Activated CD8-positive, alpha-beta T cell treated with anti-CD3 and anti-CD28 coated beads for 36 hours (primary cell): ENCODE data around the gene CLASP2. TPM values are rescaled to one million over a fixed set of nuclear protein-coding genes. Genes with fewer than 3 reads are reported as not detected.

ENCODE experiments used
- ATAC-seq: fragments of 200-7000 bp; cut with Tn5 transposase; one replicate; pipeline ENCODE4 v1.10.0; 2021; ENCODE audit warnings: mild to moderate bottlenecking, moderate library complexity
- CTCF ChIA-PET: fragments of 350-600 bp; sonication (Branson Sonifier 250); formaldehyde crosslinking; loops from one replicate; lab custom pipeline; 2021; ENCODE audit warnings: antibody characterized with exemption; lab: Charles Lee
- POLR2A ChIA-PET: fragments of 350-600 bp; sonication (Branson Sonifier 250); formaldehyde crosslinking; loops from one replicate; lab custom pipeline; 2021; ENCODE audit warnings: antibody characterized with exemption; lab: Charles Lee
- DNase-seq: peaks from one replicate; pipeline ENCODE4 v3.0.0-alpha.2; 2020
- H3K27ac Mint-ChIP-seq: one replicate; pipeline ENCODE4 v1.8.0; 2021; ENCODE audit warnings: mild to moderate bottlenecking, mixed read lengths
- H3K27me3 Mint-ChIP-seq: one replicate; pipeline ENCODE4 v1.8.0; 2021; ENCODE audit warnings: mixed read lengths
- H3K36me3 Mint-ChIP-seq: one replicate; pipeline ENCODE4 v1.8.0; 2021; ENCODE audit warnings: low read depth, mixed read lengths
- H3K4me1 Mint-ChIP-seq: one replicate; pipeline ENCODE4 v1.8.0; 2021; ENCODE audit warnings: low read depth, mixed read lengths
- H3K4me3 Mint-ChIP-seq: one replicate; pipeline ENCODE4 v1.8.0; 2021; ENCODE audit warnings: mild to moderate bottlenecking, moderate library complexity, mixed read lengths
- H3K9me3 Mint-ChIP-seq: one replicate; pipeline ENCODE4 v1.8.0; 2021; ENCODE audit warnings: mixed read lengths
- intact Hi-C: fragments of 100-400 bp; cut with micrococcal nuclease; formaldehyde crosslinking; loops from one replicate; pipeline ENCODE4 v1.10.0; 2022
- total RNA-seq, 2 experiments: library from RNA; stranded (reverse); gene quantifications; one replicate each; pipeline ENCODE4 v1.2.3, GENCODE V29; 2021
- TF ChIP-seq, protein P1 (sequence below): fragments of 200-600 bp; IDR thresholded peaks from one replicate; pipeline ENCODE4 v1.8.0; 2022; ENCODE audit warnings: antibody characterized with exemption, mild to moderate bottlenecking

The CLASP2 gene
- total RNA-seq, 2 experiments from 2014 or later = 38.4 to 46.4 TPM

DNA sequence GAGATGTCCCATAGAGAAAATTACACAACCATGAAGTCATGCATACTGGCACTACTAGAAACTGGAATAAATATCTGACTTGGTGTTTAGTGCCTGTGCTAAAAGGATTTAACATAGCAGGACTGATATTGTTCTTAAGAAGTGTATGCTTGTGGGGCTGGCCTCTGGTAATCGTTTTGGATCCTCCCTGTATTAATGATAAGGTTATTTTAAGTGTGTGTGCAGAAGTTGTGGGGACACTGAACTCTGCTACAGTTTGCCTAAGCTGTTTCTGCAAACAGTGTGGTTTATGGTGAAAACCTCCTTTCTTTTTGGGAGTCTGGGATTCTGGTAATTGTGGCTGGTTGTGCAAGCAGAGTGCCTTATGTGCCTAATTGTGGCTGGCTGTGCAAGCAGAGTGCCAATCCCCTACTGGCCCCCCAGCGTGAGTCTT, 120.8 kb downstream of the CLASP2 start:
- TF ChIP-seq, protein P1, sequence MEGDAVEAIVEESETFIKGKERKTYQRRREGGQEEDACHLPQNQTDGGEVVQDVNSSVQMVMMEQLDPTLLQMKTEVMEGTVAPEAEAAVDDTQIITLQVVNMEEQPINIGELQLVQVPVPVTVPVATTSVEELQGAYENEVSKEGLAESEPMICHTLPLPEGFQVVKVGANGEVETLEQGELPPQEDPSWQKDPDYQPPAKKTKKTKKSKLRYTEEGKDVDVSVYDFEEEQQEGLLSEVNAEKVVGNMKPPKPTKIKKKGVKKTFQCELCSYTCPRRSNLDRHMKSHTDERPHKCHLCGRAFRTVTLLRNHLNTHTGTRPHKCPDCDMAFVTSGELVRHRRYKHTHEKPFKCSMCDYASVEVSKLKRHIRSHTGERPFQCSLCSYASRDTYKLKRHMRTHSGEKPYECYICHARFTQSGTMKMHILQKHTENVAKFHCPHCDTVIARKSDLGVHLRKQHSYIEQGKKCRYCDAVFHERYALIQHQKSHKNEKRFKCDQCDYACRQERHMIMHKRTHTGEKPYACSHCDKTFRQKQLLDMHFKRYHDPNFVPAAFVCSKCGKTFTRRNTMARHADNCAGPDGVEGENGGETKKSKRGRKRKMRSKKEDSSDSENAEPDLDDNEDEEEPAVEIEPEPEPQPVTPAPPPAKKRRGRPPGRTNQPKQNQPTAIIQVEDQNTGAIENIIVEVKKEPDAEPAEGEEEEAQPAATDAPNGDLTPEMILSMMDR = no peak
- intact Hi-C loops = no loop called here
- CTCF ChIA-PET = interaction anchor here (0.6 kb wide), 1 partner anchor 38 kb away, joined by 4 read pairs; no protein-coding TSS in a partner anchor
- no peak for ATAC-seq
- H3K27ac Mint-ChIP-seq = no peak overlapping the region
- DNase-seq = no peak
- no peaks in the 10 kb centered on the region for H3K4me1 Mint-ChIP-seq
- peaks cover 10% of the 10 kb centered on the region for H3K36me3 Mint-ChIP-seq
- no peaks in the 10 kb centered on the region for H3K9me3 Mint-ChIP-seq
- H3K4me3 Mint-ChIP-seq = no peak overlapping the region
- POLR2A ChIA-PET = no interaction called here
- no peaks in the 10 kb centered on the region for H3K27me3 Mint-ChIP-seq

DNA sequence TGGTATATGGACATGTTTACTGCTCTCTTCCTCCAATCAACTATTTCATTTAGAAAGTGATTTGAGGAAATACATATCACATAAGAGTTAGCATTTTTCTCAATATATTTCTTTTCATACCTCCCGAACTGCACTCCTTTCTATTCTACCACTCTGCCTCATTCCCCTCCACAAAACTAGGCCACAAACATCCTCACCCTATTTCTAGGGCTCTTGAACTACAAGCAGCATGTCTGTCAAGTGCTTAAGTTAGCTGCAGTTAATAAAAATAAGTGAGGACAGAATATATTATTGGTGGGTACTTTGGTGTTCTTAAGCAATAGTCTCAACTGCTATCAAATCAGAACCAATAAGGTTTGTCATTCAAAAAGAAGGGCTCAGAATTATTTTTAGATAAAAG, 125.1 kb downstream of the CLASP2 start:
- ATAC-seq (no peak), DNase-seq (no peak)
- peaks cover 6% of the 10 kb centered on the region for H3K36me3 Mint-ChIP-seq
- H3K9me3 Mint-ChIP-seq = no peaks in the 10 kb centered on the region
- ChIA-PET CTCF (no interaction called here), POLR2A (no interaction called here)
- TF ChIP-seq, protein P1 = no peak
- intact Hi-C loops = no loop called here
- no peaks in the 10 kb centered on the region for H3K27me3 Mint-ChIP-seq
- H3K4me1 Mint-ChIP-seq = no peaks in the 10 kb centered on the region
- H3K4me3 Mint-ChIP-seq = no peak overlapping the region
- H3K27ac Mint-ChIP-seq = no peak overlapping the region

DNA sequence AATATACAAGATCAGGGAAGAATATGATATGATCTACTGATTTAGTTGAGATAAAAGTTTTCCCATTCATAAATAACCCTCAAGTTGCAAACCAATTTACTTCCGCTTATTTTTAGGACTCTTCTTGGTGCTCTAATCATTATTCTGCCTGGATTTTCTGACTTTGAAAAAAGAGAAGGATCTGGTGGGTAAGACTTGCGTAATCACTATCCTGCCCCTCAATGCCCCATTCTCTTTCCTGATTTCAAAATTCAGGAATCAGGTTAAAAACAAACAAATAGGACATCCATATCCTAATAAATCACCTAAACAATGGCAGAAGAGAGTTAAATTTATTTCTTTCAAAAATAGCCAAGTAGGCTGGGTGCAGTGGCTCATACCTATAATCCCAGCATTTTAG, 127.5 kb downstream of the CLASP2 start:
- no peak for DNase-seq
- Mint-ChIP-seq H3K4me1 (no peaks in the 10 kb centered on the region), H3K27ac (no peak overlapping the region), H3K9me3 (no peaks in the 10 kb centered on the region), H3K27me3 (no peaks in the 10 kb centered on the region), H3K4me3 (no peak overlapping the region), H3K36me3 (peaks cover 9% of the 10 kb centered on the region)
- ChIA-PET CTCF (interaction anchor here (0.6 kb wide), 1 partner anchor 455 kb away, joined by 4 read pairs; no protein-coding TSS in a partner anchor), POLR2A (no interaction called here)
- TF ChIP-seq, protein P1 = no peak
- intact Hi-C loops = no loop called here
- no peak for ATAC-seq

DNA sequence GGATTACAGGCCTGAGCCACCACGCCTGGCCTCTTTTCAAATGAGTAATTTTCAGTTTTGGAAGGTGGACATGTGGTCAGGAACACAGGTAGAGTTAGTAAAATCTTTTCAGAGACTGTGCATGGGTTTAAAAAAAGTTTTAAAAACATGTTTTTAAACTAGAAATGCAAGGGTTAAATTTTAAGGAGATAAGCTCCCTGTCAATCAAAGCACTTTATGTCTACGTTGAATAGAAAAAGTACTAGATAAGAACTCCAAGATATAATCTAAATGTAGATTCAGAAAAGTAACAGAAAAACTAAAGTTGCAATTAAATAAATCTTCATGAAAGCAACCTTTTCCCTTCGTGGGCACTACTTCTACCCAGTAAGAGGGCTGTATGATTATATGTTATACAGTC, 131.7 kb downstream of the CLASP2 start:
- no peak overlapping the region for H3K27ac Mint-ChIP-seq
- ATAC-seq (no peak), DNase-seq (no peak)
- ChIA-PET POLR2A (no interaction called here), CTCF (no interaction called here)
- H3K36me3 Mint-ChIP-seq = peaks cover 8% of the 10 kb centered on the region
- no peak overlapping the region for H3K4me3 Mint-ChIP-seq
- TF ChIP-seq, protein P1 = no peak
- H3K4me1 Mint-ChIP-seq = peaks cover 2% of the 10 kb centered on the region
- H3K9me3 Mint-ChIP-seq = no peaks in the 10 kb centered on the region
- intact Hi-C loops = no loop called here
- no peaks in the 10 kb centered on the region for H3K27me3 Mint-ChIP-seq

DNA sequence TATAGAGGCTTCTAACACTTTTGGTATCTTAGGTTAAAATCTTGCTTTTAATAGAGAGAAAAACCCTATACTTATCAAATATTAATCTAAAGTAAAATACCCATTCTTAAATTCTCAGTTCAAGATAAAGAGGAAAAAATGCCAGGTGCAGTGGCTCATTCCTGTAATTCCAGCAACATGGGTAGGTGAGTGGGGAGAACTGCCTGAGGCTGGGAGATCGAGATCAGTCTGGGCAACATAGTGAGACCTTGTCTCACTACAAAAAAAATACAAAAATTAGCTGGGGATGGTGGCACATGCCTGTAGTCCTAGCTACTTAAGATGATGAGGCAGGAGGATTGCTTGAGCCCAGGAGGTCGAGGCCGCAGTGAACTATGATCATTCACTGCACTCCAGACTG, 135.8 kb downstream of the CLASP2 start:
- Mint-ChIP-seq H3K27me3 (no peaks in the 10 kb centered on the region), H3K36me3 (peaks cover 8% of the 10 kb centered on the region), H3K4me3 (no peak overlapping the region), H3K27ac (no peak overlapping the region), H3K4me1 (peaks cover 2% of the 10 kb centered on the region), H3K9me3 (no peaks in the 10 kb centered on the region)
- TF ChIP-seq, protein P1 = no peak
- ChIA-PET POLR2A (interaction anchor here (1.4 kb wide), 1 partner anchor 40 kb away, joined by 3 read pairs; no protein-coding TSS in a partner anchor), CTCF (no interaction called here)
- ATAC-seq (no peak), DNase-seq (no peak)
- intact Hi-C loops = no loop called here
